Inflammatory macrophage treated with lipopolysaccharide for 4 hours (primary cell): Measurements from ENCODE around the gene OR2AT4.
A peak's percentile ranks its signal among the peaks of the same experiment; 100 is the strongest.
"Not testable (repeated sequence)": the region's sequence is repeated elsewhere in the genome, so short reads cannot be mapped to it uniquely, and the experiment has no call there.

Source experiments
- DNase-seq: peaks from one replicate; pipeline ENCODE4 v3.0.0-alpha.2; 2020

OR2AT4 gene

GRCh38 chr11:75063741-75064314, 32.8 kb downstream of the OR2AT4 start:
- no peak for DNase-seq

GRCh38 chr11:75059299-75059698, 37.4 kb downstream of the OR2AT4 start:
- no peak for DNase-seq

GRCh38 chr11:75056814-75057213, 39.9 kb downstream of the OR2AT4 start:
- DNase-seq, result peak; percentile 45

GRCh38 chr11:75055511-75055910, 41.2 kb downstream of the OR2AT4 start:
- peak; percentile 51 for DNase-seq

- no peak for DNase-seq
Observed at GRCh38 chr11:75052457-75052856, 44.2 kb downstream of the OR2AT4 start.

- no peak for DNase-seq
Observed at GRCh38 chr11:75051043-75051442, 45.6 kb downstream of the OR2AT4 start.

- DNase-seq, result no peak
Observed at GRCh38 chr11:75050516-75050915, 46.2 kb downstream of the OR2AT4 start.

- DNase-seq, result not testable (repeated sequence)
Observed at GRCh38 chr11:75049501-75050266, 47.0 kb downstream of the OR2AT4 start.

GRCh38 chr11:75047191-75047590, 49.5 kb downstream of the OR2AT4 start:
- no peak for DNase-seq

- not testable (repeated sequence) for DNase-seq
Observed at GRCh38 chr11:75046668-75047067, 50.0 kb downstream of the OR2AT4 start.

- DNase-seq, result not testable (repeated sequence)
Observed at GRCh38 chr11:75044381-75045170, 52.1 kb downstream of the OR2AT4 start.

- not testable (repeated sequence) for DNase-seq
Observed at GRCh38 chr11:75041821-75042220, 54.9 kb downstream of the OR2AT4 start.

GRCh38 chr11:75041263-75041662, 55.4 kb downstream of the OR2AT4 start:
- DNase-seq, result no peak

- no peak for DNase-seq
Observed at GRCh38 chr11:75040167-75040770, 56.4 kb downstream of the OR2AT4 start.

GRCh38 chr11:75035911-75036565, 60.6 kb downstream of the OR2AT4 start:
- DNase-seq, result no peak

GRCh38 chr11:75035256-75035655, 61.4 kb downstream of the OR2AT4 start:
- peak; percentile 22 for DNase-seq

GRCh38 chr11:75033916-75034315, 62.8 kb downstream of the OR2AT4 start:
- DNase-seq, result no peak

GRCh38 chr11:75032550-75032935, 64.1 kb downstream of the OR2AT4 start:
- DNase-seq, result no peak

- DNase-seq, result peak; percentile 57
Observed at GRCh38 chr11:75031771-75032549, 64.7 kb downstream of the OR2AT4 start.
